ENCODE data around the gene CWC15. TPM values are rescaled to one million over a fixed set of nuclear protein-coding genes. Genes with fewer than 3 reads are reported as not detected.
A peak's percentile ranks its signal among the peaks of the same experiment; 100 is the strongest.
"Not testable (repeated sequence)": the region's sequence is repeated elsewhere in the genome, so short reads cannot be mapped to it uniquely, and the experiment has no call there.

Gene CWC15
- polyA plus RNA-seq, 1 of the 3 experiments (the other 2 are of a cell fraction), result 27.0 TPM

DNA sequence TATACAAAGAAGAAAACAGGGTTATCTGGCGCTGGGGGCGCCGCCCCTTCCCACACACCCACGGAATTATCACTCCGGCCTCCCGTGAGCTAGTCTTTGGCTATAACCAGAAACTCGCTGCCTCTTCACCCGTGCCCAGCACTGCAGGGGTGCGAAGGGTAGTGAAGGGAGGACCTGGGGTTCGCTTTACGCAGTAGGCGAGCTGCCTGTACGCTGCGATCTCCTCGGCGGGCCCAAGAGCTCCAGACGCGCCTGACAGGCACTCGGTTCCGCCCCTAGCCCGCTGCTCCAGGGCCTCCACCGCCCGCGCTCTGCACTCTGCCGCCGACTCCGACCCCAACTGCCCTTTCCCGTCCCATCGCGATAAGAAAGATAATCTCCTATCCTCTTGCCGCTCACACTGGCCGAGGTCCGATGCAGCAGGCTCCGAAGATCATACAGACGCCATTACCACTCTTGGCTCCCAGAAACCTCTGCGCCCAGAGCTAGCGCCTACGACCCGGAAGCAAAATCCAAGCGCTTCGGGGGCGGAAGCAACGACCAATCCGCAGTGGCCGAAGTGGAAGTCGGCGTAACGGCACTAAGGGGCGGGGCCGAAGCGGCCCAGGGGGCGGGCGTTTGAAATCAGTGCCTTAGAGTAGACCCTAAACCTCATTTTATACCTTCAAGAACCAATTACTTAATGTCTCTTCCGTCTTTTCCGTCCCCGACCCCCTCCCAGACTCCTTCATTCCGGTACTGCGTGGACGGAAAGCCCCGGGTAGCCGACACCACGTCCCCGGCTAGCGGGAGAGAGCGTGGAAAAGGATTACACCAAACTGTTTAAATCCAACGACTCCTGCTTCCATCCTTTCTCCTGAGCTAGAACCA, at the start of gene CWC15, which contains the start of gene KDM4D (continued):
- TF ChIP-seq GABPA (IDR thresholded peaks at IDR 0.05; ENCODE audit: low read depth), result peak; percentile 95
- TF ChIP-seq CHD2 (IDR thresholded peaks at IDR 0.05; ENCODE audit: low read length, partially characterized antibody), result peak; percentile 94
- TF ChIP-seq, protein P1, sequence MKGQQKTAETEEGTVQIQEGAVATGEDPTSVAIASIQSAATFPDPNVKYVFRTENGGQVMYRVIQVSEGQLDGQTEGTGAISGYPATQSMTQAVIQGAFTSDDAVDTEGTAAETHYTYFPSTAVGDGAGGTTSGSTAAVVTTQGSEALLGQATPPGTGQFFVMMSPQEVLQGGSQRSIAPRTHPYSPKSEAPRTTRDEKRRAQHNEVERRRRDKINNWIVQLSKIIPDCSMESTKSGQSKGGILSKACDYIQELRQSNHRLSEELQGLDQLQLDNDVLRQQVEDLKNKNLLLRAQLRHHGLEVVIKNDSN (IDR thresholded peaks at IDR 0.05; ENCODE audit: borderline replicate concordance, low read depth), result no peak
- 0 out of 2 replicates have a peak, but pooled peaks have one; percentile 41 for TF ChIP-seq RFX5 (IDR thresholded peaks at IDR 0.05; ENCODE audit: low read length)
- TF ChIP-seq, protein P2, sequence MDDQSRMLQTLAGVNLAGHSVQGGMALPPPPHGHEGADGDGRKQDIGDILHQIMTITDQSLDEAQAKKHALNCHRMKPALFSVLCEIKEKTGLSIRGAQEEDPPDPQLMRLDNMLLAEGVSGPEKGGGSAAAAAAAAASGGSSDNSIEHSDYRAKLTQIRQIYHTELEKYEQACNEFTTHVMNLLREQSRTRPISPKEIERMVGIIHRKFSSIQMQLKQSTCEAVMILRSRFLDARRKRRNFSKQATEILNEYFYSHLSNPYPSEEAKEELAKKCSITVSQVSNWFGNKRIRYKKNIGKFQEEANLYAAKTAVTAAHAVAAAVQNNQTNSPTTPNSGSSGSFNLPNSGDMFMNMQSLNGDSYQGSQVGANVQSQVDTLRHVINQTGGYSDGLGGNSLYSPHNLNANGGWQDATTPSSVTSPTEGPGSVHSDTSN (IDR thresholded peaks at IDR 0.05), result peak; percentile 21; the same call in 1 of the 2 replicates
- no peak for TF ChIP-seq FOXJ3 (CRISPR knock-in tag; IDR thresholded peaks at IDR 0.05)
- peak; percentile 86 for TF ChIP-seq ELF1 (IDR thresholded peaks at IDR 0.05)
- TF ChIP-seq TCF12 (IDR thresholded peaks at IDR 0.05), result 0 out of 2 replicates have a peak, but pooled peaks have one; percentile 10
- no peak for TF ChIP-seq FOSL2 (IDR thresholded peaks at IDR 0.05; ENCODE audit: borderline replicate concordance, low read depth)
- TF ChIP-seq EZH2phosphoT487 (IDR thresholded peaks at IDR 0.05; ENCODE audit: borderline replicate concordance, low read depth), result no peak
- TF ChIP-seq SIN3A (IDR thresholded peaks at IDR 0.05; ENCODE audit: borderline replicate concordance, low read depth, low read length), result 0 out of 2 replicates have a peak, but pooled peaks have one; percentile 8
- no peak for TF ChIP-seq RAD21 (IDR thresholded peaks at IDR 0.05; ENCODE audit: low read length)

GRCh38 chr11:95021468-95021867, 48.1 kb upstream of the CWC15 start:
- not testable (repeated sequence) for H3K36me3 ChIP-seq (replicated peaks in 1 of 2; ENCODE audit: control insufficient read depth in 1 of 2, insufficient read depth in 2 of 2, low read length in 1 of 2)

GRCh38 chr11:95016139-95016538, 42.8 kb upstream of the CWC15 start:
- 79% methylated on average over 2 of the region's 2 CpGs for WGBS (ENCODE audit: low lambda C conversion rate)
- no peak for TF ChIP-seq FOSL2 (IDR thresholded peaks at IDR 0.05; ENCODE audit: borderline replicate concordance, low read depth)
- no peak overlapping the region for H3K4me2 ChIP-seq
- H3K27me3 ChIP-seq (ENCODE audit: insufficient read depth), result no peaks in the 10 kb centered on the region
- H2AFZ ChIP-seq (ENCODE audit: low read depth), result no peak overlapping the region
- no peaks in the 10 kb centered on the region for H3K9me2 ChIP-seq
- ChIA-PET CTCF (interaction anchor here (0.6 kb wide), 1 partner anchor 732 kb away, joined by 3 read pairs; no protein-coding TSS in a partner anchor), POLR2A (no interaction called here)
- no peak overlapping the region for H3K27ac ChIP-seq (ENCODE audit: low read depth in 2 of 2, low read length in 1 of 2)
- no peaks in the 10 kb centered on the region for H4K20me1 ChIP-seq (ENCODE audit: insufficient read depth)
- H3K36me3 ChIP-seq (replicated peaks in 1 of 2; ENCODE audit: control insufficient read depth in 1 of 2, insufficient read depth in 2 of 2, low read length in 1 of 2), result no peaks in the 10 kb centered on the region
- H3K9ac ChIP-seq, result no peak overlapping the region
- no peaks in the 10 kb centered on the region for H3F3A ChIP-seq (replicated peaks; ENCODE audit: insufficient read depth)
- DNase-seq, result no peak
- no peaks in the 10 kb centered on the region for H3K79me2 ChIP-seq (ENCODE audit: insufficient read depth)
- H3K4me1 ChIP-seq (ENCODE audit: control insufficient read depth in 1 of 2, insufficient read depth in 2 of 2, low read depth in 1 of 2, low read length in 1 of 2), result no peaks in the 10 kb centered on the region
- no peak overlapping the region for H3K4me3 ChIP-seq (ENCODE audit: low read depth in 2 of 2, low read length in 1 of 2)
- no peaks in the 10 kb centered on the region for H3K9me3 ChIP-seq

More at GRCh38 chr11:95021468-95021867, 48.1 kb upstream of the CWC15 start:
- H3K9me3 ChIP-seq; H3F3A ChIP-seq (replicated peaks; ENCODE audit: insufficient read depth); H3K4me2 ChIP-seq; H3K79me2 ChIP-seq (ENCODE audit: insufficient read depth); POLR2A ChIA-PET; H3K4me3 ChIP-seq (ENCODE audit: low read depth in 2 of 2, low read length in 1 of 2); H3K9ac ChIP-seq; H4K20me1 ChIP-seq (ENCODE audit: insufficient read depth); H3K4me1 ChIP-seq (ENCODE audit: control insufficient read depth in 1 of 2, insufficient read depth in 2 of 2, low read depth in 1 of 2, low read length in 1 of 2); H3K27ac ChIP-seq (ENCODE audit: low read depth in 2 of 2, low read length in 1 of 2); H3K9me2 ChIP-seq; H2AFZ ChIP-seq (ENCODE audit: low read depth); H3K27me3 ChIP-seq (ENCODE audit: insufficient read depth); CTCF ChIA-PET; DNase-seq: not testable (repeated sequence)
- WGBS (ENCODE audit: low lambda C conversion rate), result 68% methylated on average over 5 of the region's 5 CpGs
